GM19035 (cell line): ENCODE results near the gene LAMC3.
"Not testable (repeated sequence)": the region's sequence is repeated elsewhere in the genome, so short reads cannot be mapped to it uniquely, and the experiment has no call there.

Source experiments
- ATAC-seq: cut with Tn5 transposase; IDR thresholded peaks from one replicate; pipeline ENCODE4 v1.9.1; 2021; ENCODE audit not compliant: unreplicated experiment

LAMC3 gene

GRCh38 chr9:131027048-131027871 lies 18.3 kb downstream of the LAMC3 start:
- ATAC-seq = no peak

DNA sequence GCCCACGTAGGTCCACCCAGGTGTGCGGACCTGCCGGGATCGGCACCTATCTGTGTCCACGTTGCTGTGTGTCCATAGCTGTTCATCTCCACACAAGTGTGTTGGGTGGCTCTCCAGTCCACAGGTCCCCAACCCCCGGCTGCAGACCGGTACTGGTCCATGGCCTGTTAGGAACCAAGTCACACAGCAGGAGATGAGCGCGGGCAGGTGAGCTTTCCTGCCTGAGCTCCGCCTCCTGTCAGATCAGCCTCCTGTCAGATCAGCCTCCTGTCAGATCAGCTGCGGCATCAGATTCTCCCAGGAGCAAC lies 18.9 kb downstream of the LAMC3 start:
- no peak for ATAC-seq

DNA sequence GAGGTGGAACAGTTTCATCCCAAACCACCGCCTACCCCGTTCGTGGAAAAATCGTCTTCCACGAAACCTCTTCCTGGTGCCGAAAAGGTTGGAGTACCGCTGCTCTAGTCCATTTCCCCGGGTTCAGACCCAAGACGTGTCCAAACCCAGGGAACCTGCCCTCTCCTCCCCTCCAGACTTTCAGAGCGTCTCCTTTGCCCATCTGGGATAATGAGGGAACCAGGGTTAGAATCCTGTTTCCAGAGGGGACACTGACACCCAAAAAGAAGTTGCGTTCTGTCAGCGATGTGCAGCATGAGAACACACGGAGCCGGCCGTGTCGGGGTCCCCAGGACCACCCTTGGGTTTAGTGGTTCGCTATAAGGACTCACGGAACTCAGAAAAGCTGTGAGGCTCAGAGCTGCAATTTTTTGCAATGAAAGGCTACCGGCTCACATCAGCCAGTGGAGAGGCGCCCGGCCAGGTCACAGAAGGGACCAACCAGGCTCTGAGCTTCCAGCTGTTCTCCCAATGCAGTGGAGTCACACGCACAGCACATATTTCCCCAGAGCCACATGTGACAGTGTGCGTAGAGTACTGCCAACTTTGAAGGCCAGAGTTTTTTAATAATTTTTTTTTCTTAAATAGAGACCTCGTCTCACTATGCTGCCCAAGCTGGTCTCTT lies 19.4 kb downstream of the LAMC3 start:
- ATAC-seq = no peak

GRCh38 chr9:131028931-131029573 lies 20.1 kb downstream of the LAMC3 start:
- no peak for ATAC-seq

GRCh38 chr9:131029574-131029952 lies 20.6 kb downstream of the LAMC3 start:
- ATAC-seq = no peak

- no peak for ATAC-seq
These were observed 21.4 kb downstream of the LAMC3 start for GRCh38 chr9:131030239-131031004.

DNA sequence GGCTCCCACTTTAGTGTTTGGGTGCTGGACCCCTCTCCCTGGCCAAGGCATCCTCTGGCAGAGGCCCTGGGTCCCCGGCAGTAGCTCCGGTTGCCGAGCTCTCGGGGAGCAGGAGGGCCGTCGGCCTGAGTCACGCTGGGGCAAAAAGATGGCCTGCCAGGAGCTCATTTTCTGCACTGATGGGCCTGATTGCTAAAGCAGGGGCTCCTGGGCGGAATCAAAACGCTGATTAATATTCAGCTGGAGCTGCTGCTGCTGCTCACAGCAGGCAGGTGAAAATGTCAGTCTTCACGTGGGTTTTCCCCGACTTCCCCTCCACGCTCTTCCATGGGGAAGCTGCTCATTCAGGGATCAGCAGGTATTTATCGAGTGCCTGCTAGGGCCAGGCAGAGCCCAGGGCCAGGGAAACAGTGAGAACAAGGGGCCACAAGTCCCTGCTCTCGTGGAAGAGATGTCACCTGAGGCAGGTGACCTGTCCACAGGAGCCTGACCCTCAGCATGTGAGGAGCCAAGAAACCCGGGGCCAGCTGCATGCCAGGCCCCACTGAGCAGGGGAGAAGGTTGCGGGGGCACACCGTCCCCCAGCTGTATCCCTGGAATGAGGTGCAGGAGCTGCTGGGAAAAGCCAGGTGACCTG lies 22.1 kb downstream of the LAMC3 start:
- no peak for ATAC-seq

- no peak for ATAC-seq
These were observed 22.6 kb downstream of the LAMC3 start for GRCh38 chr9:131031642-131032005.

GRCh38 chr9:131032384-131032783 lies 23.4 kb downstream of the LAMC3 start:
- no peak for ATAC-seq

DNA sequence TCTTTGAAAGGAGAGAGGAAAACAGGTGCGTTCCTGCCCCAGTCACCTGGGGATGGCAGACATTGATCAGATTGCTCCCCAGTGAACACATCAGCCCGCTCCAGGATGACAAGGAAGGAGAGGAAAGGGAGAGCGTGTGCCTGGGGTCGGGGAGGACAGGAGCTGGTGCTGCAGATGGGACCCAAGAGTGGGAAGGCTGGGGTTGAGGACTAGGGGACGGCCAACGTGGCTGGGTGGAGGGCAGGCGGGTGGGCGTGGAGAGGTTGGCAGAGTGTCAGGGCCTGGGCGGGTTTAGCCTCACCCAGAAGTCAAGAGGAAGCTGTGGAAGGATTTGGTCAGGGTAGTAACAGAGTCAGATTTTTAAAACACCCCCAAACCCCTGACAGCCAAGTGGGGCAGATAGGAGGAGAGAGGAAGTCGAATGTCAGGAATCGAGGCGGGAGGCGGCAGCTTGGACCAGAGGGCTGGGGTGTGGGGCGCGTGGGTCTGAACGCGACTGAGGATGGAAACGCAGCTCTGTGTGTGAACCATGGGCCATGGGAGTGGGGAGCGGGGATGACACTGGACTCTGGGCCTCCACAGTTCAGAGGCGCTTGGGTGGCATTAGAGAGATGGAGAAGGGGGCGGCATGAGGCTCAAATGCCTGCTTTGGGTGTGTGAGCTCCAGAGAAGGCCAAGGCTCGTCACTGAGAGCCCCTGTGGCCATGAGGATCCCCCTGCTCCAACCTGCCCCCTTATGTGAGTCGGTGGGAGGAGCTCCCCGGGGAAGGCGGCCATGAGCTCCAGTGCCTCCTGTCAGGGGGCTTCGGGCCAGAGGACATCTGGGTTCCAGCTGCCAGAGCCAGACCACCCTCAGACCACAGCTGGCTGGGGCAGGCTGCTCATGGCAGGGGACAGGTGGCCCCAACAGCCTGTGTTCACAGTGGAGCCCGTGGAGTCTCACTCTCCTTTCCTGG lies 24.6 kb downstream of the LAMC3 start:
- ATAC-seq = no peak

- no peak for ATAC-seq
These were observed 25.3 kb downstream of the LAMC3 start for GRCh38 chr9:131034268-131034667.

DNA sequence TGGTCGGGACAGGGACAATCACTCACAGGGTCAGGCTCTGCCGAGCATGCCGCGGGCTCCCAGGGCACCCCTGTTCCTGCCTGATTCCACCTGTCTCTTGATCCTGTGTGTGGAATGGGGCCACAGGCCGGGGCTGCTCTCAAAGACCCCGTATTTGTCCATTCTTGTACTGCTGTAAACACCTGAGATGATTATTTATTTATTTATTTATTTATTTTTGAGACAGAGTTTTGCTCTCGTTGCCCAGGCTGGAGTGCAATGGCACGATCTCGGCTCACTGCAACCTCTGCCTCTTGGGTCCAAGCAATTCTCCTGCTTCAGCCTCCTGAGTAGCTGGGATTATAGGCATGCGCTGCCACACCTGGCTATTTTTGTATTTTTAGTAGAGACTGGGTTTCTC lies 25.8 kb downstream of the LAMC3 start:
- ATAC-seq = not testable (repeated sequence)

DNA sequence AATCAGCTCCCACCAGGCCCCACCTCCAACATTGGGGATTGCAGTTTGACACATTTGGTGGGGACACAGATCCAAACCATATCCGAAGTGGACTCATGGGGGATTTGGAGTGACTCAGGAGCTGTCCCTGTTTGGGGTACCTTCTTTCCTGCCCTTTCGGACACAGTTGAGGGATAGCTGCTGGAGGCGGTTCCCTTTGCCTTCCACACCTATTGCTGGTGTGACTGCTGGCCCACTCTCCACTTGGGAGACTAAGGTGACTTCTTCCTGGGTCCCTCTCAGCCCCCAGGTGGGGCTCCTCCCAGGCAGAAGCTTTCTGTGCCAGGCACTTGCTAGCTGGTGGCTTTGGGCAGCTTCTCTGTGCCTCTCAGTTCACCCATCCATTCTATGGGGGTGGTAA lies 26.6 kb downstream of the LAMC3 start:
- no peak for ATAC-seq

DNA sequence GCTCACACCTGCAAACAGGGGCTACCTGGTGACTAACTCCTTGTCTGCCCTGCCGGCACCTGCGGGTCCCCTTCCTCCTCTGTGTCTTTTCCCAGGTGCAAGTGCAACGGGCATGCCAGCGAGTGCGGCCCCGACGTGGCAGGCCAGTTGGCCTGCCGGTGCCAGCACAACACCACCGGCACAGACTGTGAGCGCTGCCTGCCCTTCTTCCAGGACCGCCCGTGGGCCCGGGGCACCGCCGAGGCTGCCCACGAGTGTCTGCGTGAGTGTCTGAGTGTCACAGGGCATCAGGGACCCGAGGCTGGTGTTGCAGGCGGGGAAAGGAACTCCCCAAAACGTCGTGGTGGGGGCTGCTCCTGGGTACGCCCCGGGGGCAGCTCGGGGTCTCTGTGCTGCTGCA lies 27.1 kb downstream of the LAMC3 start:
- no peak for ATAC-seq

- ATAC-seq = no peak
These were observed 27.8 kb downstream of the LAMC3 start for GRCh38 chr9:131036529-131037334.

- ATAC-seq = no peak
These were observed 28.6 kb downstream of the LAMC3 start for GRCh38 chr9:131037335-131038255.

- ATAC-seq = no peak
These were observed 29.5 kb downstream of the LAMC3 start for GRCh38 chr9:131038256-131039128.
